ENCODE data around the gene HIVEP3.

HIVEP3 gene

DNA sequence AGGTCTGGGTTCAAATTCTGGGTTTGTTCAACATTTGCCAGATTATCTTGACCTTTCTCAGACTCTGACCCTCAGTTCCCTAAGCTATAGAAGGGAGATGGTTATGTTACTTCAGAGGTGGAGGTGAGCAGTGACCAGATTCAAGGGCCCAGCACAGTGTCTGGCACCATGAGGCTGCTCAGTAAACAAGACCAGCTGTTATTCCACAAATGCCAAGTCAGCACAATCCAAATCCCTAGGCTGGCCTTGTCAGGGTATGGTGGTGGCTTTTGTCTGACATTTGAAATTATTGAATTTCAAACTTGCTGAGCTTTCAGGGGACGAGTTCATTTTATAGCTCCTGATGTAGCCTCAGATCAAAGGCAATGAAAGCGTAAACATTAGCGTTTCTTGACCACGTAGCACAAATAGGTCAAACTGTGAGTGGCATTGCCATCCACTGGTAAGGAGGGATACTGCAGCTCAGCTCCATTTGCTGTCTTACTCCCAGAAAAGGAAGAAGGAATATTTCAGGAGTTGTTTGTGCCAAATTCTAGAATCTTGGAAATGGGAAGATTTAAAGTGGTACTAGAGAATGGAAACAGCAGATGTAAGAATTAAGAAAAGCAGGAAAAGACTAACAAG, 339.9 kb downstream of the HIVEP3 start:
- no peak for DNase-seq (ENCODE audit: low read depth)
- peak; percentile 69 for TF ChIP-seq CTCF (conservative IDR thresholded peaks at IDR 0.05; ENCODE audit: low read depth, low read length)
- H3K4me3 ChIP-seq (ENCODE audit: low read length) = no peak overlapping the region

DNA sequence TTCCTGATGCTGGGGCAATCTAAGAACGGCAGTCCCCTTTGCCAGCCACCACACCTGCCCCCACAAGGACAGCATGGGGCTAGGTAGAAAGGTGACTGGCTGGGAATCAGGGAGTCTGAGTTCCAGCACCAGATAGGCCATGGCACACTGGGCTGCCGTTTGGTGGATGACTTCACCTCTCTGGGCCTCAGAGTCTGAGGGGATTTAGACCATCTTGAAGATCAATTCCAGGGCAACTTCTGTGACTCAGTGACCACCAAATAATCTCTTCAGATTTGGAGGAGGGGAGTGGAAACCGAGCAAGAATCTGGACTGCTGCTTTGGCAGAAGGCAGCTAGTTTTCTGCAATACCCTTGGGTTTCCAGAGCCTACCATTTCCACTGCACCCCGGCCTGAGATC, 342.1 kb downstream of the HIVEP3 start:
- no peak for DNase-seq (ENCODE audit: low read depth)
- no peak overlapping the region for H3K4me3 ChIP-seq (ENCODE audit: low read length)
- no peak for TF ChIP-seq CTCF (conservative IDR thresholded peaks at IDR 0.05; ENCODE audit: low read depth, low read length)

DNA sequence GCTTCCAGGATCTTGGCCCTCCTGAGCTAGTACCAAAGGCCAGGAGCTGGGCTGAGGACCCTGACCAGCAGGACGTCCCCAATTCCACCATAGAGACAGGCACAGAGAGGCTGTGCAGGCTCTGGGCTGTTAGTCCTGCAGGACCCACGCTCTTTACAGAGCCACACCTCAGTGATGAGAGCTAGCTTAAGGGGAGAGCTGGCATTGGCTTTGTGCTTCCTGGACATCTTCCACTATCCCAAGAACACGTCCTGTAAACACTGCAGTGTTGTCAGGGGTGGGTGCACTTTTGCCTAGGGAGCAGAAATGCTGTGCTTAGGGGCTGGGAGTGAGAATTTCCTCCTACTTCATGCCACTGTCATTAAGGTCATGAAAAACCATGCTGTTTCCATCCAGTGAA, 342.5 kb downstream of the HIVEP3 start:
- no peak overlapping the region for H3K4me3 ChIP-seq (ENCODE audit: low read length)
- DNase-seq (ENCODE audit: low read depth) = no peak
- no peak for TF ChIP-seq CTCF (conservative IDR thresholded peaks at IDR 0.05; ENCODE audit: low read depth, low read length)

- no peak for TF ChIP-seq CTCF (conservative IDR thresholded peaks at IDR 0.05; ENCODE audit: low read depth, low read length)
- no peak overlapping the region for H3K4me3 ChIP-seq (ENCODE audit: low read length)
- DNase-seq (ENCODE audit: low read depth) = no peak
Observed at GRCh38 chr1:41574842-41575241, 343.9 kb downstream of the HIVEP3 start.

DNA sequence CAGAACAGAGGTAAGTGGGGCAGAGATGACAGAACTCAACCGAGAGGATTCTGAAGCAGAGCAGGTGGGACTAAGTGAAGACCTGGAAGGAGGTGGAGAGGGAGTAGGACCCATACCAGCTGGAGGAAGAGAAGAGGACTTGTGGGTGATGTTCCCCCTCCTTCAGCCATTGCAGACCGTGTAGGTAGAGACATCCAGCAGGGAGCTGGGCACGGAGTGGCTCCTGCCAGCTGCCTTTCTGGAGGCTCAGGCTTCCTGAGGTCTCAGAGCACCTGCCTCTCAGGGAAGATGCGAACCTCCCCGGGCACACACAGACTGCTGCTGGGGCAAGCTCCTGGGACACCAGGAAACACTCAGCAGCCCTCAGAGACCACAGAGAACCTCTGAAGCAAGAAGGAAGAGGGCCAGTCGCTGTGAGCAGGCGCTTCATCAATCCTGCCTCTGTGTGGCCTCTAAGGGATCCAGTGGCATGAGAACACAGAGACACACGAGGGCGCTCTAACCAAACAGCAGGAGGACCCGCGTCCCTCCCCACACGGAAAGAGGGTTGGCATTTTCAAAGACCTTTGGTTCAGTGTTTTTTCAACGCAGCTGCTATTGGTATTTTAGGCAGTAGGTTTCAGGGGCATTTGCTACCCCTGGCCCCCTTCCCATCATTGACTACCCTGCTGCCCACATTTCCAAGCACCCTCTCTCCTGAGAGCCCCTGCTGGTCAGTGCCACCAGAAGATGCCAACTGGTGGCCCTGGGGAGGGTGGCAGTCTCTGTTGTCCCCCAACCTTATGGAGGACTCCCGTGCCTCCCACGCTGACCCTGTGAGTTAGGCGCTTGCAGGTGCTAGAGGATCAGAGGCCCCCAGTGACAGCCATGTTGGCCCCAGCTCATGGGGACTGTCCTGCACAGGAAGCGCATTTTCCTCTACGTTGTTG, 344.7 kb downstream of the HIVEP3 start:
- DNase-seq (ENCODE audit: low read depth) = no peak
- peak; percentile 93 for TF ChIP-seq CTCF (conservative IDR thresholded peaks at IDR 0.05; ENCODE audit: low read depth, low read length)
- H3K4me3 ChIP-seq (ENCODE audit: low read length) = no peak overlapping the region

DNA sequence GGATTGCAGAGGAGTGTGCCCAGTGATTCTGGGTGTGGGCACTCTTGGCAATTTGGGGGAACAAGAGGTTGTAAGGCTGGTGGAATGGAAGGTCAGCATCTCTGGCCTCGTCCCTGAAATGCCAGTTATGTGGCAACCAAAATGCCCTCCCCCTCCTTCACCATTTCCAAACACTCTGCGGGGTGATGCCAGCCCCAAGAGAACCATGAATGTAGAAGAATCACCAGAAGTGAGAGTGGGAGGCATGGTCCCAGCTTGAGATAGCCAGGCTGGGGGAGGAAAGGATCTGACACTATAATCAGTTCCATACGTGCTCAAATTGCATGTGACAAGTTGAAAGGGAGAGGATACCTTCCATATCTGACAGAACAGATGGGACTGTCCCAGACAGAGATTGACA, 345.5 kb downstream of the HIVEP3 start:
- no peak for TF ChIP-seq CTCF (conservative IDR thresholded peaks at IDR 0.05; ENCODE audit: low read depth, low read length)
- no peak for DNase-seq (ENCODE audit: low read depth)
- no peak overlapping the region for H3K4me3 ChIP-seq (ENCODE audit: low read length)

DNA sequence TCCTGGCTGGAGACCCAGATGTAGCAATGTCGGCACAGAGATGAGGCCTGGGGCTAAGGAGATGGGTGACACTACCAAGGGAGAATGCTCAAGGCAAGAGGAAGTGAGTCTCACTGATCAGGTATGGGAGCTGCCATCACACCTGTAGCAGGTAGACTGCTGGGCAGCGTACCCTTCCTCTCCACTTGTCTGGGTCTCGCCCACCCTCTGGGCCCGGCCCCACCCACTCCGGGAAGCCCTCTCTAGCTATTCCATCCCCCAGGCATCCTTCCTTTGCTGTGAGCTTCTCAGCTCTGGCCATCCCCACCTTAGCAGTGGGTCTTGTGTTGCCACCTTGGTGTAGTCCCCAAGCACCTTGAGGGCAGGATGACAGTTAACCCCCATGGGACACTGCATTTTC, 346.5 kb downstream of the HIVEP3 start:
- H3K4me3 ChIP-seq (ENCODE audit: low read length) = no peak overlapping the region
- TF ChIP-seq CTCF (conservative IDR thresholded peaks at IDR 0.05; ENCODE audit: low read depth, low read length) = no peak
- DNase-seq (ENCODE audit: low read depth) = no peak

All from retinal pigment epithelial cell (primary cell).